GM18511 (cell line): Measurements from ENCODE around the gene FHOD3.
A peak's percentile ranks its signal among the peaks of the same experiment; 100 is the strongest.

Experiments used
- ATAC-seq: cut with Tn5 transposase; IDR thresholded peaks from one replicate; pipeline ENCODE4 v1.9.1; 2021; ENCODE audit warnings: mild to moderate bottlenecking, moderate library complexity; ENCODE audit not compliant: unreplicated experiment

Gene FHOD3

GRCh38 chr18:36295880-36296301, 1.6 kb upstream of the FHOD3 start:
- no peak for ATAC-seq

GRCh38 chr18:36296650-36297416, 680 bp upstream of the FHOD3 start:
- ATAC-seq = peak; percentile 26

- ATAC-seq = peak; percentile 39
These were observed 721 bp downstream of the FHOD3 start for GRCh38 chr18:36298126-36298741.

DNA sequence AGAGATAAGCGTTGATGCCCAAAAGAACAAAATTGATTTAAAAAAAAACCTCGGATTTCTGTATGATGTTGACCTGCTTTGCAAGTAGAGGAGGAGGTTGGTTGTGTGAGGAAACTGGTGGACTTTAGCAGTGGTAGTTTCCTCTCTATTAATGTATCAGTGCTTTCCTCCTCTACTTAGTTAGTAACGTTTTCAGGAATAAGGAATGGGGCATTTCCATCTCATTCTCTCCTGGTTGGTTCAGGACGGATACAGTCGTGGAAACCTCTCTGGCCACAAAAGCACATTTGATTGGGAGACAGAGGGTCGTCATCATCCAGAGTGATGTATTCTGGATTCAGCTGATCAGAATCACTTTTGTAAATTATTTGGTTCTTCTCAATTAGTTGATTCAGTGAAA, 1.5 kb downstream of the FHOD3 start:
- no peak for ATAC-seq

DNA sequence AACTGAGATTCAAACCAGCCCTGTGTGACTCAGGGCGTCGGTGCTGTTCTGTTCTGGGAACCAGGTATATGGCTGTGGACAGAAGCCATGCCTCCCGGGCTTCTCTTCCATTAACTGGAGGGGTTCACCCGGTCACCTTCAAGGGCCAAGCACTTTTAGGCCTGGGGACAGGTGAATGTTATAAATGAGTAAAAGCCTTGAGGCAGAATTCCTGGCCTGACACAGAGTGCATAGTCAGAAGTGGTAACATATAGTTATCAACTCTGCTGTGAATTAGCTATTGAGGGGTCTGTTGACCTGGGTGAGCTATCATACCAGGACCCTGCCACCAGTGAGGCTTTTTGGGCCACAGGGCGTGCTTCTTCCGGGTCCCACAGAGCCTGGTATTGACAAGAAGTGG, 2.7 kb downstream of the FHOD3 start:
- no peak for ATAC-seq

- no peak for ATAC-seq
These were observed 4.4 kb downstream of the FHOD3 start for GRCh38 chr18:36301884-36302283.

DNA sequence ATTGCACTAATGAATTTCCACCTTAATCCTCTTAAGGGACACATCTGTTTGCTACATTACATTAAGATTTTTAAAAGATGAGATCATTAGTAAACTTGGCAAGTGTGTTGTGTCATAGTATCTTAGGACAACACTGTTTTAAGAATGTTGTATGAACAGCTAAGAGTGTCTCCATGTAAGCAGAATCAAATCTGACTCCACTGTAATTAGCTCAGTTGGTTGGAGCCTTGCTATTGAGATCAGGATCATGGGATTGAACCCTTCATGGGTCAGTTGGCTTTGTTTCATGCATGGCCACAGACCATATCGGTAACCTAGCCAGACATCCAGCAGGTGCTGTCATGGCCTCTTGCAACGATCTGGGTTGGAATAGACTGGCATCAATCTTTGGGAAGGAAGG, 5.2 kb downstream of the FHOD3 start:
- ATAC-seq = no peak

- no peak for ATAC-seq
These were observed 5.8 kb downstream of the FHOD3 start for GRCh38 chr18:36303211-36303844.

GRCh38 chr18:36304723-36305122, 7.2 kb downstream of the FHOD3 start:
- no peak for ATAC-seq

GRCh38 chr18:36305375-36305774, 7.9 kb downstream of the FHOD3 start:
- no peak for ATAC-seq

DNA sequence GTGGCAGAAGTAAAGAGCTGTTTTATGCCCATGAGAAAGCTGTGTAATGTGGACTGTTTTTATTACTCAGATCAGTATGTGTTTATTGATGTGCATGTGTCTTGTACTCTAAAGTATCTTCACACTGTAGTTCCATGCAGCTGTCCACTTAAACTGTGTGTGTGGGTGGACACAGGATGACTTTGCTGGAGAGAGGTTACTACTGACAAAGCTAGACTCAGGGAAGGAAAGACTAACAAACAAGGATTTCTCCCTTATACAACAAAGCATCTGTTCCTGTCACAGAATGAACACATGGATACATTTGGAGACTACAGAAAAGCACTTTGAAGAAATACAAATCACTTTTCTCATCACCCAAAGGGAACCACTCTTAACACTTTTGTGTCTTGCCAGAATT, 10.0 kb downstream of the FHOD3 start:
- ATAC-seq = no peak

GRCh38 chr18:36308711-36309435, 11.4 kb downstream of the FHOD3 start:
- ATAC-seq = no peak

- ATAC-seq = no peak
These were observed 12.2 kb downstream of the FHOD3 start for GRCh38 chr18:36309436-36310391.

DNA sequence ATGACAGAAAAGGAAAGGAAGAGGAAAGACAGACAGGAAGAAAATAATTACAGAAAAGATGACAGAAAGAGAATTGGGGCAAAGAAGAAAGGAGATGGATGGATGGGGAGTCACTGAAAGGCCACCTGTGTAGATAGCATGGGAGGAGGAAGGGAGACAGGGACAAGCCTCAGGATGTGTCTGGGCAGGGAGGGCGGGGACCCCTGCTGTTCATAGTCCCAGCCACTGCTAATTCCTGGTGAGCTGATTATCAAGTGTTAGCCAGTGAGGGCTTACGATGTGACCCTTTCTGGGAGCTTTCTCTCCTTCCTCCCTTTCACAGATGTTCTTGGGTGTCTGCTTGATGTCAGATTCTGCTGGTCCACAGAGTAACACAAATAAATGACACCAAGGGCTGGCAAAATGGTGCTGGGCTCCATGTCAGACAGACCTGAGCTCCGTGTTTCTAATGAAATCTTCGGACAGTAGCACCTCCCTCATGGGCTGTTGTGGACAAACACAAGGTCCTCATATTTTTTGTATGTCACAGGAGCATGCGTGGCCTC, 13.6 kb downstream of the FHOD3 start:
- ATAC-seq = no peak

DNA sequence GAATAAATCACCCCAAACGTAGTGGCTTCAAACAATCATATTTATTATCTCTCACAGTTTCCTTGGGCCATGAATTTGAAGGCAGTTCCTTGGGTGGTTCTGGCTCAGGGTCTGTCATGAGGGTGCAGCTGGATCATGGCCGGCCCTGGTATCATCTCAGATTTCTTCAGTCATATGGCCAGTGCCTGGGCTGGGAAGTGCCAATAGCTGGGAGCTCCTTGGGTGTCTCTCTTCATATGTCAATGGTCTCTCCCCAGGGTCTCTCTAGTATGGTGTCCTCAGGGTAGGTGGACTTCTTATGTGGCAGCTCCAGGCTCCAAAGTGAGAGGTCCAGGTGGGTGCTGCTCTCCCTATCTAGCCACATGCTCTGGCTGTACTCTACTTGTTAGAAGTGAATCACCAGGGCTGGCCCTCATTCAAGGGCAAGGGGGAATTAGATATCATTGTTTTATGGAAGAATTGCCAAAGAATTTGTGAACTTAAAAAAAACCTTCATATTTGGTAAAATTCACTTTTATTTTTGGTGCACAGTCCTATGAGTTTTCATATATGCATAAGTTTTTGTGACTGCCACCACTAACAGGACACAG, 15.4 kb downstream of the FHOD3 start:
- no peak for ATAC-seq

- no peak for ATAC-seq
These were observed 16.6 kb downstream of the FHOD3 start for GRCh38 chr18:36314098-36314497.

- ATAC-seq = no peak
These were observed 17.2 kb downstream of the FHOD3 start for GRCh38 chr18:36314754-36315153.

GRCh38 chr18:36315736-36316135, 18.2 kb downstream of the FHOD3 start:
- ATAC-seq = no peak

DNA sequence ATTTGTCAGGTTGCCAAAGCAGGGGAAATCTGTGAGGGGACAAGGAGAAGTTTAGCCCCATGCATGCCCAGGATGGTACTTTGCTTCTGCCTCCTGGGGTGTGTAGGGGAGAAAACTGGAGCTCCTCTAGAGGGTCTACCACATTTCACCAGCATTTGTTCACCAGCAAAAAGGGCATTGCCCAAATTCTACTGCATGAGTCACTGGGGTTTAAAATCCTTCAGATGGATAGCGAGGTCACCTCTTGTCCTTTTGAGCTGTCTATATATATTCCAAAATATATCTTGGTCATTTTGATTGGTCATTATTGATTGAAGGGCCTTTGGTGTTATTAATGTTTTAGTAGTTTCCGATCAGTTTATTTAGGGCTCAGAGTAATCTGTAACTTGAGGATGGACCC, 18.7 kb downstream of the FHOD3 start:
- no peak for ATAC-seq
